HUDEP-2 (cell line): ENCODE data around the gene CDYL2.
"Not testable (repeated sequence)": the region's sequence is repeated elsewhere in the genome, so short reads cannot be mapped to it uniquely, and the experiment has no call there.

ENCODE experiments used
- DNase-seq, 76 experiments: peaks; one replicate each; lab custom pipeline; 2025; ENCODE audit not compliant: unreplicated experiment in 76 of 76; lab: John Stamatoyannopoulos, UW

CDYL2 gene

DNA sequence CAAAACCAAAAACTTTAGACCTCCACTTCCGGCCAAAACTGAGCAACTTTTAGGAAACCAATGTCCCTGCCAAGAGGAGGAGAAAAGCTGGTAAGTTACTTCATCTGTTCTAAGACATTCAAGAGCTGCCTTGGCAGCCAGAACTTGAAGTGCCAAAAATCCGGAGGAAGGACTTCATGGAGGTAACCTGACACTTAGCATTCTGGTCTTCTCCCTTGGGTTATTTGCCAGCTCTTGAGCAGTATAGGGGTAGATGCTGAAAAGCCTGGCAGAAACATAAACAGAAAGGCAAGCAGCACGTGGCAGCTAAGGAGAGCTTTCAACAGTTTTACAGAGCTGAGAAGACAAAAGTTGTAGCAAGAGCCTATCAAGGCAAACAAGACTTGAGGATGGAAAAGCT, 53.2 kb downstream of the CDYL2 start:
- DNase-seq, result no peak

DNA sequence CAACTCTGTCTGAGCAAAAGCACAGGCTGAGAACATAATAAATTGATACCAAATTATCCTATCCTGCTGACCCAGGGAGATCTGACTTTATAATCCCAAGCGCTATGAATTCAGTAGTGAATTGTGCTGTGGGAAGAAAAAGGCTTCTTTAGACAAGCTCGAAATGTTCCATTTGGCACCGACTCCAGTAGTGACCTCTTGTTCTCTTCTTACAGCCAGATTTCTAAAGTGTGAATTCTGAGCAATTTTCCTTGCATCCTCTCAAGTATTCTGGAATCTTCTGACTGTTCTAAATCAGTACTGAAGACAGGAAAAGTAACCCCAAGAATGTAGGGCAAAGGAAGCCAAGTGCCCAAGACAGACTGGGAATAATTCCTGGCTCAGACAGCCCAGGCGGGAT, 58.2 kb downstream of the CDYL2 start:
- DNase-seq, result no peak

DNA sequence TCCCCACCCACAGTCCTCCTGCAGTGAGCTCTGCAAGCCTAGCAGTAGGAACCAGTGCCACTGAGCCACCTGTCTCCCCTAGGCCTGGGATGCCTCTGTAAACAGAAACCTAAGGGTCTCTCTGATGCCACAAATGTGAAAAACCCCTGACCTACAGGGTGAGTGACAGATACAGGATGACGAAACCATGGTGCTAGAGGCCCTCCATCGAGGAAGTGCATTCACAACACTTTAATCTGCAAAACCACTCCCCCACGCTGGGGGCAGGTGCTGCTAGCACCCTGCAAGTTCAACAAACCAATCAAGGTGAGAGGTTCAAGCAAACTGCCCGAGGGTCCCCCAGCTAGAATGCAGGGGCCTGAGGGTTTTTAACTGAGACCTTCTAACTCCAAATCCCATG, 59.5 kb downstream of the CDYL2 start:
- no peak for DNase-seq

DNA sequence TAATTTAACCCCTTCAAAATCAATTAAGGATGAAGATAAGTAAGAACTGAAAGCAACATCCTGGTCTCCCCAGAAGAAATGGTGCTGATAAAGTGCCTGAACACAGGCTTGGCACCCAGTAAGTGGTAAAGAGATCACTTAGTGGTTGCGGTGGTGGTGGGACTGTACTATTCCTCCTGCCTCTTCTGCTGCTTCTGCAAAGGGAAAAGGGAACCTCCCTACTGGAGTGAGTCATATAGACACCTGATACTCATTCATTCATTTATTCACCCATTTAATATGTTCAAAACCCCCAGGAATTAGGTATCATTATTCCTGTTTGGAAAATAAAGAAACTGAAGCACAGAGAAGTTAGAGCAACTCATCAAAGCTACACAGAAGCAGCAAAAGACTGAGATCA, 60.6 kb downstream of the CDYL2 start:
- no peak for DNase-seq

DNA sequence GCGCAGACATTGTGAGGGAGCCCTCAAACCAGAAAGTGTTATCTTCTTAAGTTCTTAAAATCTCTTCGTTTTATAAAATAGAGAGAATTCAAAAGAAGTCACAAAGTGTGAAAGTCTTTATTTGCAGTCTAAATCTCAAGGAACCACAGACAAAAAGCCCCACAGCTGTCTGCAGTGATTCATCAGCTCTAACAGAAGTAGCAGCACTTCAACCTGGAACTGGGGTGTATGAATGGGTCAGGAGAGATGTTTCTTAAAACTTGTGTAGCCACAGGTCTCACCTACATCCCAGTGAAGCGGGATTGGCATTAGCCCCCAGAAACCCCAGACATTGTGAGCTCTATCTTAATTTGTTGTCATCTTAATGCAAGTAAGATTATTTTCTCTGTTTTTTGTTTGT, 61.1 kb downstream of the CDYL2 start:
- no peak for DNase-seq

DNA sequence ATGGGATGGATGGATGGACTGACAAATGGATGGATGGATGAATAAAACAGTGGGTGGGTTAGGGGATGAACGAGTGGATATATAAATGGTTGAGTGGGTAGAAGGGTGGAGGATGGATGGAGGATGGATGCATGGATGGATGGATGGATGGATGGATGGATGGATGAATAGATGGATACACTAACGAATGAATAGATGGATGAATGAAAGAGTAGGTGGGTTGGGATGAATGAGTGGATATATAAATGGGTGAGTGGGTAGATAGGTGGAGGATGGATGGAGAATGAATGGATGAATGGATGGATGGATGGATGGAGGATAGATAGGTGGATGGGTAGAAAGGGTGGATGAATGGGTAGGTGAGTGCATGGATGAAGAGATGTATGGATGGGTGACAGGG, 62.1 kb downstream of the CDYL2 start:
- DNase-seq, result no peak

DNA sequence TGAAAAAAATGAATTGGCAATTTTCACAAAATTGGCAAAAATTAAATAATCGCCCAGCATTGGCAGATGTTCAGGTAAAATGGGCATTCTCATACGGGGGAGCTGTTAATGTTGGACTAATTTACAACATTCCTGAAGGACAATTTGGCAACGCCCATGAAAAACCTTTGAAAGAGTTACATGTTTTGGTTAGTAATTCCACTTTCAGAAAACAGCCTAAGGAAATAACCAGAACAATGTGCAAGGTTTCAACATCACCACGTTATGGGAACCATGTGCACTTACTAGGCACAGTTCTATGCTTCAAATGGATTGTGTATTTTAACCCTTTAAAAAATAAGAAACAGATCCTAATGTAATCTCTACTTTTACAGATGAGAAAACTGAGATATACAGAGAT, 62.7 kb downstream of the CDYL2 start:
- DNase-seq, result no peak

DNA sequence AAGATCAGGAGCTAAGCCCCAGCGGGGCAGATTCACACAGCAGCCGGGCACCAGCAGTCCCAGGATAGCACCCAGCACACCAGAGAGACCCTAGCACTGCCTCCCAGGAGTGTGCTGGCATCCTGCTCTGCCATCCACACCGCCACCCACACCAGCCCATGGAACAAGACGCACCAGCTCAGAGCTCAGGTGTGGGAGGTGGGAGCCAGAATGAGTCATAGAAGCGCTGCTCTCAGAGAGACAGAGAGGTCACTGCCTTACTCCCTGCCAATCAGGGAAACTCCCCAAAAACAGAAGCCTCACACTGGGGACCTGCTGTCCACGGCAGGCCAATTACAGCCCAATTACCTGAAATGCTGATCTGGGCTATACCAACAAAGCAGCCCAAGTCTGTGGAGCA, 64.9 kb downstream of the CDYL2 start:
- DNase-seq, result no peak

DNA sequence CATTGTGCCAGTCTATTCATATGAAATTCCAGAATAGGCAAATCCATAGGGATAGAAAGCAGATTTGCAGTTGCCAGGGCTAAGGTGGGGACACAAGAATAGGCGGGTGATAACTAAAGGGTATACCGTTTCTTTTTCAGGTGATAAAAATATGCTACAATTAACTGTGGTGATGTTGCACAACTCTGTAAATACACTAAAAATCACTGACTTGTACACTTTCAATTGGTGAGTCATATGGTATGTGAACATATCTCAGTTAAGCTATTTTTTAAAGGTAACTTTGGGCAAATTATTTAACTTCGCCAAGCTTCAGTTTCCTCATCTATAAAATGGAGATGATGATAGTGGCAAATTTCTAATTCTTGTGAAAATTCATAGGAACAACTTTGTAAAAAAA, 65.9 kb downstream of the CDYL2 start:
- no peak for DNase-seq

DNA sequence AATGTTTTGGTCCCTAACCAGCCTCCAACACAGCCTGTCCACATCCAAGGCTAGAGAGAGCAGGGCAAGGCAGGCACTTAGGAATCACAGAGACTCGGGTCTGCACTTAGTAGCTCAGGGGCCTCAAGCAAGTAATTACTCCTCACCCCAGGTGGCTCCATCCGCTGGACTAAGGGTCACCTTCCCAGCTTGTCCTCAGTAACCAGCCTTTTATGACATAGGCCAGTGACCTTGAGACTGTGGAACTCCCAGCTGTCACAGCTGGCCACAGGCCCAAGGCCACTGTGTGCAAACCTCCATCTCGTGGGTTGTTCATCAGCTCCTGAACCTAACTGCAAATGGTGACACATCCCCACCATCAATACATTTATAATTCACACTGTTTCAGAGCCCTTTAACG, 68.6 kb downstream of the CDYL2 start:
- DNase-seq, result no peak

DNA sequence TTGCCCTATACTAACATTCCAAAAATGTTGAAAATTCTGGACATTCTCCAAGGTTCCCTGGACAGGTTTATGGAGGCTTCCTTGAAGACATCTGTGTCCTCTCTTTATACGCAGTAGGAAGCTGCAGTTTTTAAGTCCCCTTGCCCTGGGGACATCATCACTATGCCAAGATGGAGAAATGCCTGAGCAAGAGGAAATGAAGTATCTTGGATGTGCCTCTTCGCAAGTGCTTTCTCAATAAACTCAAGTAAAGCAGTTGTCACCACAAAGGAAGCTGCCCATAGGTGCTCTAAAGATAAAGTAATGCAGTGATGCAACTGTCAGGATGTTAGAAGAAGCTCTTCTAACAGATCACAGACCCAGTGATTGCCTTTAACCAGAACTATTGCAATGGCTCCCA, 71.0 kb downstream of the CDYL2 start:
- no peak for DNase-seq

DNA sequence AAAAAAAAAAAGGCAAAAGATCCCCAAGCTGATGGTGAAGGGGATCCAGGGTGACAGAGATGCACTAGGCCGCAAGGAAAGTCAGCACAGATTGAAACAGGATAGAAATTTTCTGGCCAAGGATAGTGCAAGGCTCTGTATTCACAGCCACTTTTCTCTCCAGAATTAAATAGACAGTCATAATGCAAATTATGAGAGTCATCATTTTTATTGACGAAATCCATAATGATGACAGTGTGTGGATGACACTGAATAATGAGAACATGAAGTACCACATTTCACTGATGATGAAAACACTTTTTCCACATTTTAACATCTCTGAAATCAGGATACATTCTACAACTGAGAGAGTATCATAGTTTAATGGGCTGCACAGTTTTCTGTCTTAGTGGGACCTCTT, 72.5 kb downstream of the CDYL2 start:
- DNase-seq, result no peak

DNA sequence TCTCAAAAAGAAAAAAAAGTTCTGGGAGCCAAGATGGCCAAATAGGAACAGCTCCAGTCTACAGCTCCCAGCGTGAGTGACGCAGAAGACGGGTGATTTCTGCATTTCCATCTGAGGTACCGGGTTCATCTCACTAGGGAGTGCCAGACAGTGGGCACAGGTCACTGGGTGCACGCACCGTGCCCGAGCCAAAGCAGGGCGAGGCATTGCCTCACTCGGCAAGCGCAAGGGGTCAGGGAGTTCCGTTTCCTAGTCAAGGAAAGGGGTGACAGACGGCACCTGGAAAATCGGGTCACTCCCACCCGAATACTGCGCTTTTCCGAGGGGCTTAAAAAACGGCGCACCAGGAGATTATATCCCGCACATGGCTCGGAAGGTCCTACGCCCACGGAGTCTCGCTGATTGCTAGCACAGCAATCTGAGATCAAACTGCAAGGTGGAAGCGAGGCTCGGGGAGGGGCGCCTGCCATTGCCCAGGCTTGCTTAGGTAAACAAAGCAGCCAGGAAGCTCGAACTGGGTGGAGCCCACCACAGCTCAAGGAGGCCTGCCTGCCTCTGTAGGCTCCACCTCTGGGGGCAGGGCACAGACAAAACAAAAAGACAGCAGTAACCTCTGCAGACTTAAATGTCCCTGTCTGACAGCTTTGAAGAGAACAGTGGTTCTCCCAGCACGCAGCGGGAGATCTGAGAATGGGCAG, 77.2 kb downstream of the CDYL2 start:
- not testable (repeated sequence) for DNase-seq

DNA sequence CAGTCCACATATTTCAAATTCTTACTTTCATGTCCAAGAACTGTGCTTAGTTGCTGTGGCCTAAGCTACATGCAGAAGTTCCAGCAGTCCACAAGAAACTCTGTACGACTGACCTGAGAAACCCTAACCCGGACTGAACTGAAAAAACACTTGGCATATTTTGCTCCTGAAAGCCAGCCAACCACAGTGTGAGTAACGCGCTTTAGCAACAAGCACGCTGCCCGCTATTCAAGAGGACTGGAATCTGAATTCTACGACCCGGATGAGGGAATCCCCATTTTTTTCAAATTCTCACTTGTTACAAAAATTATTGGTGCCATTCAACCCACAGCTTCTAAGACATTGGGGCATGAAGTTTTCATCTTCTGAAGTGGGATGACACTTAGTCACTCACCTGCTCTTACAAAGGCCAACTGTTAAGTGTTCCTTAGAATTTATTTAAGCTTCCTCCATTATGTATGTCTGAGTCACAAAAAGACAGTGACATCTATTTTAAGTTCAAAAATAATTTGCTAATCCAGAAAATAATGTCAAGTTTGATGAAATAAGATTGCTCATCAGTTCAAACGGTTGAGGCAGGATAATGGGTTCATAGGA, 78.7 kb downstream of the CDYL2 start:
- DNase-seq, result no peak

DNA sequence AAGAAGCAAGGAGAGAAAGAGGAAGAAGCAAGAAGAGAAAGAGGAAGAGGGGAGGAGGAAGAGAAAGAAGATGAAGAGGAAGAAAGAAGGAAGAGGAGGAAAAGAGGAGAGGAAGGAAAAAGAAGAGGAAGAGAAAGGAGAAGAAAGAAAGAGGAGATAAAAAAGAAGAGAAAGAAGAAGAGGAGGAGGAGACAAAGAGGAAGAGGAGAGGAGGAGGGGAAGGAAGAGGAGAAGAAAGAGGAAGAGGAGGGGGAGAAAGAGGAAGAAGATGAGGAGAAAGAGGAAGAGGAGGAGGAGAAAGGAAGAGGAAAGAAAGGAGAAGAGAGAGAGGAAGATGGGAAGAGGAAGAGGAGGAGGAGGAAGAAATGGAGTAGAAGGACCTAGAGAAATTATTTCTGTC, 80.4 kb downstream of the CDYL2 start:
- no peak for DNase-seq

DNA sequence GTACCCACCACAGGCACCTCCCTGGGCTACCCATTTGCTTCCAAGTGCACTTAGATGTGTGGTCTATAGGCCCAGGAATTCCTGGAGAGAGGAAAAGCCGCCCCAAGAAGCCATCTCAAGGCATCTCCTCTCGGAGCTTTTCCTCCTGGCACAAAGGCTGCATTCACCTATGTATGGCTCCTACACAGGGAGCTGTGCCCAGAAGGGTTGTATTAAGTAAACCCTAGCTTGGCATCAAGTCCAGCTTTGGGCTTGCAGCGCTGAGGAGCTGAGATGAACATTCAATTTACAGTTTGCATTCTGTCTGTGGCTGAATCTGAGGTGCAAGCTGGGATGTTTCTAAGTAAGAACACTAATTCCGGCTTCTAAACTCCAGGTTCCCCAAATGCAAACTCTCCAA, 81.3 kb downstream of the CDYL2 start:
- no peak for DNase-seq

DNA sequence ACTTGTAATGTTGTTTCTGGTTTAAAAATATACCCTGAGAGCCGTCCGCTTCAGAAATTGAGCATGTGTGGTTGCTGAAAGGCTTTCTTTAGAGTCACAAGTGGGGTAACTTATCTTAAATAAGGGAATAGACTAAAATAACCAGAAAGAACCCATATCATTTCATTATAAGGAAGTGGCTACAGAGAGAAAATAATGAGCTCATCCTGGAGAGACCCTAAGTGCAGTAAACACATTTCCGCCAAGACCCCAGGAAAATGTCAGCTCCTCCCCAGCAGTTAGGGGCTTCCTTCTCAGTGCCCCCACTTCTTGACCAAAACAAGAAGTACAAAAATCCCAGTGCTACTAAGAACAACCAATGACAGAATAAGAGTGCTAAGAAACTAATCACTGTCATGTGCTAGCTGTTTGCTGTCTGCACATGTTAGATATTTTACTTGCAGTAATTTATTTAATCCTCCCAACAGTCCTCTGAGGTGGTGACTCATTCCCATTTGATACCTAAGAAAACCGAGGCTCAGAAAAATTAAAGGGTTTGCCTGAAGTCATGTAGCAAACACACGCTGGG, 83.5 kb downstream of the CDYL2 start:
- no peak for DNase-seq

DNA sequence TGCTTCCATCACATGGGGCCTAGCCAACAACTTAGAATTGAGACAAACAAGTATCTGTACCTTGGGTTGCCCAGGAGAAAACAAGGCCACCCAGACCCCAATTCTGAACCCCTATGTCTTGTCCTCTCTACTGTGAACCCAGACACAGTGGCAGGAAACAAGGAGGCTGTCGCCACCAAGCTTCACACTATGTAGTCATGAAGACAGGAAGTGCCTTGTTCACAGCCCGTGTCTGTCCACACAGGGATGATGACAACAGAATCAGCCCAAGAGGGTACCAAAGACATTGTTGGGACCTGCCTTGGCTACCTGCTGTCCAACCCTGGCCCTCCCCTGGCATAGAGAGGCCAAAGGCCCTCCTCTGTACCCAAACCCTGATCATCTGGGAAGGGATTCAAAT, 84.8 kb downstream of the CDYL2 start:
- DNase-seq, result no peak

DNA sequence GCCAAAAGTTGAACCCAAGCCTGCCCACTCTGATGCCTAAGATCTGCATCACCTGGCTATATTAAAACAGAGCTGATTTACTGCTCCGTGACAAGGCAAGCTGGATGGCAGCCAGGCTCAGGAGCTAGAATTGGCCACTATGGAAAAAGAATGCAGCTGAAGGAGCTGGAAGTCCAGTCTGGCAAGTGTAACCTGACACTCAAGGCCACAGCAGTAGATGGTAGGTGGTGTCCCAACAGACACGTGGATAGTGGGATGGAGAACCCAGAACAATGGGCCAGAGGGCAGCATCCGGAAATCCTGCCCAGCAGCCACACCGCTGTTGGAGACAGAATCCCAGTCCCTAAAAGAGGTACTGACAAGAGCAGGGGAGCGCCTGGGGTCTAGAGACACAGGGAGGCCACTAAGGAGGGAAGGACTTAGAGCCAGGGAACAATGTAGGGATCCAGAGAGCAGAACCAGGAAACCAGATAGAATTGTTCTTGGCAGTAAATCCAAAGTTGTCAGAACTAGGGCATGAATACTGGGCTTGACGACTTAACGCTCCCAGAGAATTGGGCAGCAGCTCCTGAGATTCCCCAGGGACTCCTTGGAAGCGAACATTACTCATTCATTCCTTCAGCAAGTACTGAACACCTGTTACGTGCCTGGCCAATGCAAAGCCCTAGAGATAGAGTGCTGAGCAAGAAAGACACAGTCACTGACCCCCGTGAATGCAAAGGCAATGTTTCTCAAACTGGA, 85.7 kb downstream of the CDYL2 start:
- DNase-seq, result no peak

DNA sequence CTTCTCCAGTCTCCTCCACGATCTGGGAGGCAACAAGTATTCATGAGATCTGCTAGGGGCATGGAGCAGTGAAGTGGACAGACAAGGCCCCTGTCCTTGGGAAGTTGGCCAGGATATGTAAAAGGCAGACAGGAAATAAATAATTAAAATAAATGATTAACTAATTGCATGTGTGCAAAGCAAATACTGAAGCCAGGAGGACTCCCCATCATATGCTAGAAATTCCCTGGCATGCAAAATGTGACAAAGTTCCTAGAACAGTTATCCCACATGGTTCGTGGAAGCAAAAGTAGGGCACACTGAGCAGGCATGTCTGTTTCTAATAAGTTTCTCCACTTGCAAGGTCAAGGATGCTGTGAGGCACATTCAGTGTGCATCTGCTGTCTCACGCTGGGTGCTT, 86.8 kb downstream of the CDYL2 start:
- DNase-seq, result no peak

DNA sequence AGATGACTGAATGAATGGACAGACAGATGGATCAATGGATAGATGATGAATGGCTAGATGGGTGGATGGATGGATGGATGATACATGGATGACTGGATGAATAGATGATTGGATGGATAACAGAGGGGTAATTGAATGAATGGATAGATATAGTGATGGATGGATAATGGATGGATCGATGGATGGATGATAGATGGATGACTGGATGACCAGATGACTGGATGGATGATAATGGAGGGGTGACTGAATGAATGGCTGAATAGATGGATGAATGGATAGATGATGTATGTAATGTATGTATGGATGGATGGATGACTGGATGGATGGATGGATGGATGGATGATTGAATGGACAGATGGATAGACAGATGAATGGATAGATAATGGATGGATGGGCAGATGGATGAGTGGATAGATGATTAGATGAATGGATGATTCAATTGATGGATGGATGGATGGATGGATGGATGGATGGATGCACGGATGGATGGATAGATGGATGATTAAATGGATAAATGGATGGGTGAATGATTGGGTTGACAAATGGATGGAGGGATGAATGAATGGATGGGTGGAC, 87.7 kb downstream of the CDYL2 start:
- DNase-seq, result no peak

DNA sequence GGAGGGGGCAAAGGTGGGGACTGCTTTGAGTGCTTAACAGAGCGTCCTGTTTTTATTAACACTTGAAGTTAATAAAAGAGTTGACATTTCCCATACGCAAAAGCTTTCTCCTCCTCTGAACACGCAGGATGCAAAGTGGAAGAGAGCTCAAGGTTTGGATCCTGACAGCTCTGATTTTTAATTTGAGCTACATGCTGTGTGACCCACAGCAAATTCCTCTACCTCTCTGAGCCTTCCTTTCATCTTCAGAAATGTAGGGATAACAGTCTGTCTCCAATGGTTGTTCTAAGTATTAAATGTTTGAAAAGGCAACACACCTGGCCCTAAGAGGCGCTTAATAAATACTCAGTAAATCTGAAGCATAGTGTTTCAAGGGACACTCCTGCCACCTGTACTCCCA, 93.0 kb downstream of the CDYL2 start:
- DNase-seq, result no peak
